Measurements from ENCODE around the gene FHIP1B. TPM values are rescaled to one million over a fixed set of nuclear protein-coding genes. Genes with fewer than 3 reads are reported as not detected.

The FHIP1B gene
- total RNA-seq, 1 donor from 2014 or later, result 63.0 TPM

DNA sequence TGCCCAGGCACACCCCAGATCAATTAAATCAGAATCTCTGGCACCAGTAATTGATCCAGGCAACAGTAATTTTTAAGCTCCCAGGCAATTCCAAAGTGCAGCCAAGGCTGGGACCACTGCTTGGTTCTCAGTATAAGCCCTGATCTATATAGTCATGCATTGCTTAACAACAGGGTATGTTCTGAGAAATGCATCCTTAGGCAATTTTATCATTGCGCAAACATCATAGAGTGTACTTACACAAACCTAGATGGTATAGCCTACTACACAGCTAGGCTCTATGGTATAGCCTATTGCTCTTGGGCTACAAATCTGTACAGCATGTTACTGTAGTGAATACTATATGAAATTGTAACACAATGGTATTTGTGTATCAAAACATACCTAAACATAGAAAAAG, 29.7 kb downstream of the FHIP1B start:
- Mint-ChIP-seq H3K36me3 (ENCODE audit: insufficient read depth) (peaks cover 5% of the 10 kb centered on the region), H3K27ac (no peak overlapping the region), H3K4me1 (ENCODE audit: low read depth) (no peaks in the 10 kb centered on the region), H3K27me3 (no peaks in the 10 kb centered on the region), H3K9me3 (ENCODE audit: low read depth) (no peaks in the 10 kb centered on the region), H3K4me3 (ENCODE audit: low read depth) (no peak overlapping the region)
- TF ChIP-seq, protein P1, sequence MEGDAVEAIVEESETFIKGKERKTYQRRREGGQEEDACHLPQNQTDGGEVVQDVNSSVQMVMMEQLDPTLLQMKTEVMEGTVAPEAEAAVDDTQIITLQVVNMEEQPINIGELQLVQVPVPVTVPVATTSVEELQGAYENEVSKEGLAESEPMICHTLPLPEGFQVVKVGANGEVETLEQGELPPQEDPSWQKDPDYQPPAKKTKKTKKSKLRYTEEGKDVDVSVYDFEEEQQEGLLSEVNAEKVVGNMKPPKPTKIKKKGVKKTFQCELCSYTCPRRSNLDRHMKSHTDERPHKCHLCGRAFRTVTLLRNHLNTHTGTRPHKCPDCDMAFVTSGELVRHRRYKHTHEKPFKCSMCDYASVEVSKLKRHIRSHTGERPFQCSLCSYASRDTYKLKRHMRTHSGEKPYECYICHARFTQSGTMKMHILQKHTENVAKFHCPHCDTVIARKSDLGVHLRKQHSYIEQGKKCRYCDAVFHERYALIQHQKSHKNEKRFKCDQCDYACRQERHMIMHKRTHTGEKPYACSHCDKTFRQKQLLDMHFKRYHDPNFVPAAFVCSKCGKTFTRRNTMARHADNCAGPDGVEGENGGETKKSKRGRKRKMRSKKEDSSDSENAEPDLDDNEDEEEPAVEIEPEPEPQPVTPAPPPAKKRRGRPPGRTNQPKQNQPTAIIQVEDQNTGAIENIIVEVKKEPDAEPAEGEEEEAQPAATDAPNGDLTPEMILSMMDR (IDR thresholded peaks at IDR 0.05; ENCODE audit: unreplicated experiment), result no peak
- no peak for DNase-seq (ENCODE audit: low spot score, unreplicated experiment)

DNA sequence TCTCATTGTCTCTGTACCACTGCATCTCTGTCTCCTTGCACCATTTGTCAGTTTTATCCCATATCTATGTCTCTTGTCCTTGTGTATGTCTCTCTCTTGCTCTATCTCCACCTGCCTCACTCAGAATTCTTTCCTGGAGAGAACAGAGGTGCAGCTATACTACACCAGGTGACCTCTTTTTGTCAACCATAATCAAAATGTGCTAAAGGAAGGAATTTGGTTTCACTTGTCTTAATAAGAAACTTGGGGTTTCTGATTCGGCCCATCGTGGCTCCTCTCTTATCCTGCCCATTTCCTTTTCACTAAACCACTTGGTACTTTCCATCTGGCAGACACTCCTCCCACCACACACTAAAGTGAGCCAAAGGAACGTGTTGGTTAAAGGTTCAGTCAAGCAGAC, 31.1 kb downstream of the FHIP1B start:
- DNase-seq (ENCODE audit: low spot score, unreplicated experiment), result no peak
- H3K27ac Mint-ChIP-seq, result no peak overlapping the region
- H3K27me3 Mint-ChIP-seq, result no peaks in the 10 kb centered on the region
- peaks cover 2% of the 10 kb centered on the region for H3K36me3 Mint-ChIP-seq (ENCODE audit: insufficient read depth)
- H3K4me3 Mint-ChIP-seq (ENCODE audit: low read depth), result no peak overlapping the region
- no peaks in the 10 kb centered on the region for H3K9me3 Mint-ChIP-seq (ENCODE audit: low read depth)
- H3K4me1 Mint-ChIP-seq (ENCODE audit: low read depth), result no peaks in the 10 kb centered on the region
- TF ChIP-seq, protein P1 (IDR thresholded peaks at IDR 0.05; ENCODE audit: unreplicated experiment), result no peak

DNA sequence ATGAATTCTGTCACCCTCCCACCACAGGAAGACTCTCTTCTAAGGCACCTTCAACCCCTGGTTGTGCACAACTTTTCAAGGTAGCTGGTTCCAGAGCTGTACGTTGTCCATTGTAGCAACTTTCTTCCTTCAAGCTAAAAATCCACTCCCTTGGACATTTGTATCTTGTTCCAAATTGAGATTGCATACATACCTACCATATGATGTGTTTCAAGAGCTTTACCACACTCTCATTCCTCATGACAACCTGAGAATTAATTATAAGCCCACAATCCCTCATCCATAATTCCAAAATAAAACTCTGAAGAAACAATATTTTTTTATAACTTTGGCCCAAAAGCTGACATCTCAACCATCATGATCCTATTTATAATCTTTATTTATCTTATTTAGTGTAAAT, 32.4 kb downstream of the FHIP1B start:
- no peak for DNase-seq (ENCODE audit: low spot score, unreplicated experiment)
- Mint-ChIP-seq H3K27ac (no peak overlapping the region), H3K27me3 (no peaks in the 10 kb centered on the region), H3K9me3 (ENCODE audit: low read depth) (no peaks in the 10 kb centered on the region), H3K4me1 (ENCODE audit: low read depth) (no peaks in the 10 kb centered on the region), H3K4me3 (ENCODE audit: low read depth) (no peak overlapping the region), H3K36me3 (ENCODE audit: insufficient read depth) (peaks cover 1% of the 10 kb centered on the region)
- TF ChIP-seq, protein P1 (IDR thresholded peaks at IDR 0.05; ENCODE audit: unreplicated experiment), result no peak

- DNase-seq (ENCODE audit: low spot score, unreplicated experiment), result no peak
- no peak overlapping the region for H3K27ac Mint-ChIP-seq
- H3K9me3 Mint-ChIP-seq (ENCODE audit: low read depth), result no peaks in the 10 kb centered on the region
- no peak overlapping the region for H3K4me3 Mint-ChIP-seq (ENCODE audit: low read depth)
- H3K36me3 Mint-ChIP-seq (ENCODE audit: insufficient read depth), result no peaks in the 10 kb centered on the region
- H3K27me3 Mint-ChIP-seq, result no peaks in the 10 kb centered on the region
- no peaks in the 10 kb centered on the region for H3K4me1 Mint-ChIP-seq (ENCODE audit: low read depth)
- TF ChIP-seq, protein P1 (IDR thresholded peaks at IDR 0.05; ENCODE audit: unreplicated experiment), result no peak
These were observed 33.0 kb downstream of the FHIP1B start for GRCh38 chr11:6201481-6201880.

- DNase-seq (ENCODE audit: low spot score, unreplicated experiment), result no peak
- Mint-ChIP-seq H3K36me3 (ENCODE audit: insufficient read depth) (no peaks in the 10 kb centered on the region), H3K4me1 (ENCODE audit: low read depth) (no peaks in the 10 kb centered on the region), H3K4me3 (ENCODE audit: low read depth) (no peak overlapping the region), H3K27me3 (no peaks in the 10 kb centered on the region), H3K27ac (no peak overlapping the region), H3K9me3 (ENCODE audit: low read depth) (no peaks in the 10 kb centered on the region)
- TF ChIP-seq, protein P1 (IDR thresholded peaks at IDR 0.05; ENCODE audit: unreplicated experiment), result no peak
These were observed 33.5 kb downstream of the FHIP1B start for GRCh38 chr11:6200975-6201374.

All from progenitor cell of endocrine pancreas (in vitro differentiated cells).